HG02943 (cell line): Measurements from ENCODE around the gene ALK.

ENCODE experiments used
- ATAC-seq: cut with Tn5 transposase; IDR thresholded peaks from one replicate; pipeline ENCODE4 v1.9.1; 2021; ENCODE audit warnings: mild to moderate bottlenecking, low read depth, moderate library complexity; ENCODE audit not compliant: unreplicated experiment

ALK gene

GRCh38 chr2:29223257-29223656 lies 698.1 kb downstream of the ALK start:
- ATAC-seq: no peak

- ATAC-seq: no peak
Measured at GRCh38 chr2:29222381-29223179, 698.8 kb downstream of the ALK start.

DNA sequence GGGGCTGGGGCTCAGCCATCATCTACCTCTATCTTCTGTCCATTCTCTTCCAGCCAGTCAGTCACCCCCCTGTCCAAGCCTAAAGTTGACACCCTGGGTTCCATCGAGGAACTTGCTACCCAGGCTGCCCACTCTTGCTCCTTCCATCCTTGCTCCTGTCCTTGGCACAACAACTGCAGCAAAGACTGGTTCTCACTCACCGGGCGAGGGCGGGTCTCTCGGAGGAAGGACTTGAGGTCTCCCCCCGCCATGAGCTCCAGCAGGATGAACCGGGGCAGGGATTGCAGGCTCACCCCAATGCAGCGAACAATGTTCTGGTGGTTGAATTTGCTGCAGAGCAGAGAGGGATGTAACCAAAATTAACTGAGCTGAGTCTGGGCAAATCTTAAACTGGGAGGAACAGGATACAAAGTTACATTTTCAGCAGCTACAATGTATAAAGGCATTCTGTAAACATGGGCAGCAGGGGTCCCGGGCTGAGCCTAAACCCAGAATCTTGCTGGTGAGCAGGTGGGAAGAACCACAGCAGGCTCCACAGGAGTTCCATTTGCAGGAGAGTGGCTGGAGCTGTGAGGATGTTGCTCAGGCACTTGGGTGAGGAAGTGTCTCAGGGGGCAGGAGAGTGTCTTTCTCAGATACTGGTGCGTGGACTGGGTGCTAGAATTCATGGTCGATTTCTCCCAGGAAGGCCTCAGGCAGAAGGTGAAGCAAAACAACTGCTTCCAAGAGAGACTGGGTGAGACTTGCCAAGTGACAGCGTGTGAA lies 700.7 kb downstream of the ALK start:
- ATAC-seq: no peak

DNA sequence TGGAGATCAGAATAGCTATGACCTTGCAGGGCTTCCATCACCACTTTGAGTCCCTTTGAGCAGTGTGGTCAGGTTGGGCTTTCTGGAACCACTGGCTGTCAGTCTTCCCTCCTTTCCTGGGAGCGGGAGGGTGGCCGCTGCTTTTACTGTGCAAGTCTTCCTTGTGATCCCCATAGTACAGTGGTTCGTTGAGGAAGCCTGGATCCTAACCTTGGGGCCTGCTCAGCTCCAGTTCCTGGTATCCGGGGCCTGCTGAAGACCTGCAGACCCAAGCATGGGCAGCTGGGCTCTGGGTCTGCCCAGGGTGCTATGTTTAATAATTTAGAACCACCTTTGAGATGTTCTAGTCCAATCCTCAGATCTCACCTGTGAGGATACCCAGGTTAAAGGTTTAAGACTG lies 702.0 kb downstream of the ALK start:
- ATAC-seq: no peak

DNA sequence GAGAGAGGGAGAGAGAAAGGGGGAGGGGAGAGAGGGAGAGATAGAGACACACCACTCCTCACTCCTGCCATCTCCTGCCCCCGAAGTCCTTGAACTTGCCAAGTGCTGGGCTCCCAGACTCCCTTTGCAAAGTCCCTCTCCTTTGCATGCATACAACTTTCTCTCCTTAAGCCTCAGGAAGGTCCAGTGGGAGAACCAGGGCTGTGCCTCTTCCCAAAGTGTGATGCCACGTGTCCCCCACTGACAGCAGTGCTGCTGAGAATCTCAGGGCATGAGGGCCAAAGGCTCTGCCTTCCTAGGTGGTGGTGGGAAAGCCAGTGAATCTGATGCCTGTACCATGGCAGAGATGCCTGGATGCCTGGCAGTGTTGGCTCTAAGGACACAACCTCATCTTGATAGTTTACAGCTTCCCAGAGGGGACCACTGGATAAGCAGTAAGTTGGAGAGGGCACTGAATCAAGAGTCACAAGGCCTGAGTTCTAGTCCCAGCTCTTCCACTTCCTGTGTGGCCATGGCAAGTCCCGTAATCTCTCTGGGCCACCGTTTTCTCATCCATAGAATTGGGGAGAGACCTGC lies 702.7 kb downstream of the ALK start:
- ATAC-seq: no peak

GRCh38 chr2:29218071-29218470 lies 703.3 kb downstream of the ALK start:
- no peak for ATAC-seq

DNA sequence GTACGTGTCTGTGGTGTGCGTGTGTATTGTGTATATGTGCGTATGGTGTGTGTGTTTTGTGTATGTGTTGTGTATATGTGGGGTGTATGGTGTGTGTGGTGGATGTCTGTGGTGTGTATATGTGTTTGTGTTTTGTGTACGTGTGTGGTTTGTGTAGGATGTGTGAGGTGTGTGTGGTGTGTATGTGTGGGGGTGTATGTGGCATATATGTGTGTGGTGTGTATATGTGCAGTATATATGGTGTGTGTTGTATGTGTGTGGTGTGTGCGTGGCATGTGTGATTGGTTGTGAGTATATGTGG lies 704.8 kb downstream of the ALK start:
- no peak for ATAC-seq

DNA sequence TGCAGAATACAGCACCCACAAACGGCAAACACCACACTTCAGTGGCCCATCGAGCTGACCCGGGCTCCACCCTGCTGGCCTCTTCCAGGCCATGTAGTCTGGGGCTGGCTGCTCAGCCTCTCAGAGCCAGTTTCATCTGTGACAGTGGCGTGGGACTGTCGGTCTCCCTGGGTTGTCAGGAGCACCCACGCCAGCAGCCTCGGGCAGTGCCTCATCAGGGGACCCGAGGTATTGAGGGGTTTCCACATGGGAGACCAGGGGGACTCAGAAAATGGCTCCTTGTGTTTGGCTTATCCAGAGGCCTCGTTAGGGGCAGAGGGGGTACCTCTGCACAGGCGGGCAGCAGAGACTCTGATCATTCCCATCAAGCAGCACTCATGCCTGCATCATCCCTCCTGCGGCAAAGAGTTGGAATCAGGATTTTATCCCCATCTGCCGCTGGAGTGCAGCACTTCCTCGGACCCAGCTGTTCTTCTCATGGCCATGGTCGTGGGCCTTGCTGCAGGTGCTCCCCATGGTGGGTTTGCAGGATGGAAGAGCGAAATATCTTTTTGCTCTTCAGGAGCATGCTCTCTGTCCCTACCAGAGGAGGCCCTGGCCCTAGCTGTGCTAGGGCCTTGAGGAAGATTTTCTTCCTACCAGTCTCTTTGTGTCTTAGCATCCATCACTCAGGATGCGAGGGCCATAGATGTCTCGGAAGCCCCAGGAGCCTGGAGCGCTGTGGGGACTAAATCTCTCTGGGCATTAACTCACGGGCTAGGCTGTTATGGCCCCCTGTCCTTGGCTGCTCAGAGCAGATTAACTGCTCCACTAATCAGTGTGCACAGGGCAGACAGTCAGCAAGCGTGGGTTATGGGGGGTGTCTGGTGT lies 705.4 kb downstream of the ALK start:
- ATAC-seq: no peak

DNA sequence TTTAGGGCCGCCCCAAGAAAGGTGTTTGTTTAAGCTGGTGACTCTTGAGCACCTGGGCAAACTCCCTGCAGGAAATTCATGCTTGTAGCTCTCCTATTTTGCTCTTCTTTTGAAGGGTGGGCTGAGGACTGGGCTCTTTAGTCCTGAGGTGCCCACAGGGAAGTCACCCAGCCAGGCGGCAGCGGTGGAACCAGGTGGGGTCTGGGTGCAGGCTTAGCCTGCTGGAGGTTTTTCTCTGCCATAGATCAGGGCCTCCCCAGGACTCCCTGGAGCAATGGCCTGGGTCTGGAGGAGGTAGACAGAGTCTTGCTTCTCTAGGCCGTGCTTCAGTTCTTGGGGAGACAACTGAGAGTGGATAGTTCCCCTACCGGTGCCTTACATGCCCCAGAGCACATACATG lies 706.3 kb downstream of the ALK start:
- ATAC-seq: no peak

GRCh38 chr2:29213888-29214291 lies 707.5 kb downstream of the ALK start:
- no peak for ATAC-seq

- no peak for ATAC-seq
Measured at GRCh38 chr2:29212009-29212408, 709.4 kb downstream of the ALK start.

GRCh38 chr2:29209551-29209950 lies 711.8 kb downstream of the ALK start:
- no peak for ATAC-seq

DNA sequence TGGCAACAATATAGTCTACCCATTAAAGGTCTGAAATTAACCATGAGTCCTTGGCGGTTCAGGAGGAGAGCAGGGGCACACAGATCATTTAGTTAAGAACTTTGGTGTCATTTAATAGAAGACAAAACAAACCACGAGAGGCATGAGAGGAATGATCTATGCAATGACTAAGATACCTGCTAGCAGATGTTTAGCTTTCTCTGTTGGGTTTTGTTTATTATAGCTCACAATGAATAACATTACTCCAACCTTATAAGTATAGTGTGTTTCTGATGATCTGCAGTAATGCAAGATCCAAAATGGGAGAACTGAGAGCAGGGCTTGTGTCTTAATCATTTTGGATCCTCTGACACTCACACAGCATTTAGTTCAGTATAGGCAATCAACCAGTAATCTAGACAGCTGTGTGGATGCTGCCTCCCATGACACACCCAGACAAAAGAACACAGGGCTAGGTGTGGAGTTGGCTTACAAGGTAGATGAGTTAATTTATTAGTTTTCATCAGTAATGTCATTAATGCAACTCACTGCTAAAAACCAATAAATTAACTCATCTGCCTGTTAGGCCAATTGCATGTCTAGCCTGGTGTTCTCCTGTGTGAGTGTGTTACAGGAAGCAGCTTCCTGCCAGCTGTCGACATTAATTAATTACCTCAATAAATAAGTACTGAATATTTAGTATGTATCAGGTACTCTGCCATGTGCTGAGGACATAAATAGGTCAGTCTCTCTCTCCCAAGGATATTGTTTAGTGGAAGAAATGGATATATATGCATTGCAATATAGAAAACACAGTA lies 713.8 kb downstream of the ALK start:
- no peak for ATAC-seq

GRCh38 chr2:29206941-29207340 lies 714.4 kb downstream of the ALK start:
- ATAC-seq: no peak

- ATAC-seq: no peak
Measured at GRCh38 chr2:29202819-29203495, 718.4 kb downstream of the ALK start.

GRCh38 chr2:29201979-29202378 lies 719.4 kb downstream of the ALK start:
- ATAC-seq: no peak

- no peak for ATAC-seq
Measured at GRCh38 chr2:29196792-29197788, 724.3 kb downstream of the ALK start.

DNA sequence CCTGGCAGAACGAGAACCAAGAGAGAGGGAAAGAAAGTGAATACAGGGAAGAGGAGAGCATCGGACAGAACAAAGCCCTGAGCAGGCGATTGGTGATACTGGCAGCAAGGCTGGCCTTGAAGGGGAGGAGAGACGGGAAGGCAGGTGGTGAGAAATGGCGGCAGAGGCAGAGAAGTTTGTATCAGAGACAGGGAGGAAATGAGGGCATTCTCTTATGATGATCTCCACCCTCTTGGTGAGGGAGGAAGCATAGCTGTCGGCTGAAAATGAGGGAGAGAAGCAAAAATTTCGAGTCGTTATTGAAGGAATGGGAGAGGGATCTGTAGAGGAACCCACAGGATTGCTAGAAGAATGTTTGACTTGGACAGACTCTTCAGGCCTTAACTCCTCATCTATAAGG lies 725.6 kb downstream of the ALK start:
- no peak for ATAC-seq
